HepG2 (cell line): Measurements from ENCODE around the gene DYSF. TPM values are rescaled to one million over a fixed set of nuclear protein-coding genes. Genes with fewer than 3 reads are reported as not detected.

Source experiments
- ATAC-seq: fragments of 200-7000 bp; cut with Tn5 transposase; 3 replicates; pipeline ENCODE4 v1.9.1; 2020; ENCODE audit warnings: mild to moderate bottlenecking, moderate library complexity
- BruUV-seq: library from RNA; stranded (reverse); fragments of 400-500 nt; replicated peaks from 2 replicates; lab custom pipeline; 2021; lab: Mats Ljungman, UMichigan
- CTCF ChIA-PET: fragments of 300-600 bp; formaldehyde crosslinking; extraction: SDS; loops from one replicate; lab custom pipeline; 2021; ENCODE audit warnings: low total read pairs, inconsistent platforms, low intra/inter-chr PET ratio; lab: Yijun Ruan, JAX
- POLR2A ChIA-PET: fragments of 350-600 bp; sonication (Branson Sonifier 250); formaldehyde crosslinking; loops from one replicate; lab custom pipeline; 2020; ENCODE audit warnings: antibody characterized with exemption, inconsistent platforms; lab: Yijun Ruan, JAX
- DNase-seq: peaks from one replicate; pipeline ENCODE4 v3.0.0-alpha.2; 2015; ENCODE audit warnings: low spot score
- FAIRE-seq: peaks from 3 replicates; lab custom pipeline; 2011; peaks lifted over from hg19 to GRCh38; lab: Jason Lieb, UNC
- H2AFZ ChIP-seq: one replicate; pipeline ENCODE4 v1.6.1; 2011; ENCODE audit warnings: low read length, inconsistent platforms
- H3K27ac ChIP-seq: fragments of 300-600 bp; 3 replicates; pipeline ENCODE4 v1.8.0; 2011; ENCODE audit warnings: mixed run types, mild to moderate bottlenecking, mixed read lengths, low read length, inconsistent platforms; ENCODE audit not compliant: insufficient read depth; ENCODE audit errors: extremely low read length
- H3K27me3 ChIP-seq, 2 experiments: fragments of 200-600 bp in 1 of 2; 2 replicates in 1 of 2; 3 replicates in 1 of 2; pipeline versions ENCODE4 v1.6.0 to v1.8.0; 2011; ENCODE audit warnings: low read length in 2 of 2, mild to moderate bottlenecking in 2 of 2, moderate library complexity in 2 of 2, inconsistent platforms in 1 of 2; ENCODE audit not compliant: insufficient read depth in 2 of 2, control insufficient read depth in 1 of 2
- H3K36me3 ChIP-seq, 2 experiments: fragments of 200-600 bp in 1 of 2; replicated peaks in 1 of 2; 2 replicates in 1 of 2; 3 replicates in 1 of 2; pipeline versions ENCODE4 v1.5.1 to v1.8.0; 2011; ENCODE audit warnings: low read length in 2 of 2, inconsistent platforms in 1 of 2; ENCODE audit not compliant: insufficient read depth in 2 of 2, control insufficient read depth in 1 of 2
- H3K4me1 ChIP-seq: 2 replicates; pipeline ENCODE4 v1.5.1; 2012; ENCODE audit warnings: low read length, inconsistent platforms; ENCODE audit not compliant: insufficient read depth
- H3K4me2 ChIP-seq: 2 replicates; pipeline ENCODE4 v1.6.0; 2011; ENCODE audit warnings: low read depth, low read length, inconsistent platforms
- H3K4me3 ChIP-seq, 3 experiments: fragments of 200-600 bp in 1 of 3; sonication (generic), shearing (Covaris generic) in 1 of 3; replicated peaks in 1 of 3; 2 replicates each; pipeline ENCODE4 v1.5.1; 2011 to 2016; ENCODE audit warnings: low read length in 3 of 3, inconsistent platforms in 2 of 3, low read depth in 2 of 3, mild to moderate bottlenecking in 2 of 3, control low read depth in 1 of 3, mixed read lengths in 1 of 3; ENCODE audit not compliant: insufficient read depth in 1 of 3
- H3K79me2 ChIP-seq: one replicate; pipeline ENCODE4 v1.6.1; 2011; ENCODE audit warnings: low read length, inconsistent platforms; ENCODE audit not compliant: insufficient read depth
- H3K9ac ChIP-seq: 2 replicates; pipeline ENCODE4 v1.6.0; 2011; ENCODE audit warnings: mild to moderate bottlenecking, low read depth, low read length, inconsistent platforms; ENCODE audit not compliant: insufficient read depth
- H3K9me3 ChIP-seq: 2 replicates; pipeline ENCODE4 v1.5.1; 2012; ENCODE audit warnings: mild to moderate bottlenecking, low read length
- H4K20me1 ChIP-seq: 2 replicates; pipeline ENCODE4 v1.6.0; 2011; ENCODE audit warnings: inconsistent platforms, mild to moderate bottlenecking, low read length, moderate library complexity; ENCODE audit not compliant: insufficient read depth
- GATAD1 ChIP-seq: IDR thresholded peaks from 2 replicates; pipeline ENCODE4 v1.6.1; 2016; ENCODE audit warnings: missing genetic modification reagents, missing compliant biosample characterization
- HMG20B ChIP-seq: conservative IDR thresholded peaks from 2 replicates; pipeline ENCODE4 v1.6.1; 2016; ENCODE audit warnings: missing genetic modification reagents, missing compliant biosample characterization
- MYC ChIP-seq: sonication (generic); formaldehyde crosslinking; IDR thresholded peaks from 2 replicates; pipeline ENCODE4 v1.9.0; 2021; ENCODE audit warnings: missing genetic modification reagents, borderline replicate concordance
- ZFP36 ChIP-seq: fragments of 150-350 bp; IDR thresholded peaks from 2 replicates; pipeline ENCODE4 v1.6.1; 2018; ENCODE audit warnings: borderline replicate concordance, low read length, low read depth; ENCODE audit not compliant: partially characterized antibody
- ZFYVE20 ChIP-seq: sonication (generic); formaldehyde crosslinking; IDR thresholded peaks from 2 replicates; pipeline ENCODE4 v1.8.0; 2023; ENCODE audit warnings: low read depth, mild to moderate bottlenecking, moderate library complexity, missing genetic modification reagents, borderline replicate concordance
- ZNF530 ChIP-seq: sonication (generic); formaldehyde crosslinking; IDR thresholded peaks from 2 replicates; pipeline ENCODE4 v1.5.0; 2020; ENCODE audit warnings: low read depth, mild to moderate bottlenecking, missing genetic modification reagents
- ZNF543 ChIP-seq: sonication (generic); formaldehyde crosslinking; IDR thresholded peaks from 2 replicates; pipeline ENCODE4 v1.4.0; 2020; ENCODE audit warnings: mild to moderate bottlenecking, missing genetic modification reagents
- ZNF781 ChIP-seq: sonication (generic); formaldehyde crosslinking; IDR thresholded peaks from 2 replicates; pipeline ENCODE4 v1.5.1; 2020; ENCODE audit warnings: borderline replicate concordance, mild to moderate bottlenecking, missing genetic modification reagents; ENCODE audit errors: not compliant biosample characterization
- WGBS: methylation state at CpG from one replicate; pipeline ENCODE4 v1.1.6; 2017; ENCODE audit warnings: low lambda C conversion rate; 5-methylcytosine and 5-hydroxymethylcytosine counted together
- in situ Hi-C: cut with HindIII; loops from 2 replicates; pipeline ENCODE4 v1.10.0; 2017; ENCODE audit warnings: low pct_unique_long_range_greater_than_20kb; ENCODE audit not compliant: extremely low pct_ligation_motif_present
- intact Hi-C: fragments of 100-400 bp; cut with micrococcal nuclease; formaldehyde crosslinking; loops from one replicate; pipeline ENCODE4 v1.10.0; 2022; ENCODE audit not compliant: unreplicated experiment
- polyA plus RNA-seq, 8 experiments: library from polyadenylated mRNA; depleted of rRNA in 3 of 8; stranded (reverse) in 7 of 8; unstranded in 1 of 8; fragments of >200 nt; fragmentation: Illumina TruSeq in 4 of 8; extraction: Trizol in 4 of 8; gene quantifications; 2 replicates each; pipeline versions ENCODE4 v1.2.1 to v1.2.3, GENCODE V29; 2011 to 2016; ENCODE audit warnings: low read depth in 4 of 8, missing spikeins in 1 of 8, mixed read lengths in 1 of 8; ENCODE audit not compliant: insufficient read depth in 1 of 8
- total RNA-seq, 5 experiments: library from RNA; depleted of rRNA; stranded (reverse); fragments of >200 nt; fragmentation: Illumina TruSeq; extraction: Trizol; gene quantifications; 2 replicates each; pipeline ENCODE4 v1.2.3, GENCODE V29; 2016; ENCODE audit warnings: low read depth in 1 of 5
- TF ChIP-seq, protein P1 (sequence below): sonication (generic); formaldehyde crosslinking; IDR thresholded peaks from 2 replicates; pipeline ENCODE4 v1.8.1; 2023; ENCODE audit warnings: mild to moderate bottlenecking, inconsistent platforms, moderate library complexity, missing genetic modification reagents, borderline replicate concordance
- TF ChIP-seq, protein P2 (sequence below): sonication (generic); formaldehyde crosslinking; IDR thresholded peaks from 2 replicates; pipeline ENCODE4 v1.4.0; 2020; ENCODE audit warnings: missing genetic modification reagents, borderline replicate concordance
- TF ChIP-seq, protein P3 (sequence below): sonication (generic); formaldehyde crosslinking; IDR thresholded peaks from 2 replicates; pipeline ENCODE4 v1.9.0; 2022; ENCODE audit warnings: missing genetic modification reagents, mild to moderate bottlenecking, borderline replicate concordance

The DYSF gene
- total and polyA plus RNA-seq, 2 of the 13 experiments (the other 11 are each of a cell fraction or from before 2014, with no cell fraction given), result 0.15 to 2.4 TPM

DNA sequence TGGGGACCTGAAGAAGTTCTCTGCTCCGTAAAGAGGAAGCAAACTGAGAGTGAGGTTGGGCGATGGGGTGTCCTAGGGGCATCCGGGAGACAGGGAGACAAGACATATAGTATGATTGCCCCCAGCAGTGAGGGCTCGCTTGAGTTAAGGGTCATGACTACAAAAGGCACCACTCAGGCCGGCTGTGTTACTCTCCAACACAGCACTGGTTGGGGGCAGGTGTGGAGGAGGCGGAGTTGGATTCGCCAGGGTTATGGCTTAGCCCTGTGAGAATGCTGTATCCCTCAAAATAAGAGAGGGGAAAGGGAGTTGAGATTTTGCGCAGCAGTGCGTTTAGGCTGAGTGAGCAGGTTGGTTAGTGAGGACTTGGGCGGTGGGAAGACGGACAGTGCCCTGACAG, 12.0 kb downstream of the DYSF start:
- in situ Hi-C loops (no loop called here), intact Hi-C loops (no loop called here)
- no TSS peak for BruUV-seq
- H3K9me3 ChIP-seq, result no peaks in the 10 kb centered on the region
- DNase-seq (no peak), FAIRE-seq (no peak), ATAC-seq (no peak)
- no peak overlapping the region for H2AFZ ChIP-seq
- H3K9ac ChIP-seq, result no peak overlapping the region
- ChIA-PET POLR2A (no interaction called here), CTCF (no interaction called here)
- peaks cover 16% of the 10 kb centered on the region; the same call in 1 of the 2 replicates for H3K4me1 ChIP-seq
- H4K20me1 ChIP-seq, result no peaks in the 10 kb centered on the region
- WGBS, result 69% methylated on average over 11 of the region's 11 CpGs
- no peak for TF ChIP-seq ZFYVE20
- no peak for TF ChIP-seq ZNF543 (CRISPR knock-in tag)
- TF ChIP-seq HMG20B (CRISPR knock-in tag), result no peak
- no peak for TF ChIP-seq MYC (CRISPR knock-in tag)
- TF ChIP-seq, protein P1, sequence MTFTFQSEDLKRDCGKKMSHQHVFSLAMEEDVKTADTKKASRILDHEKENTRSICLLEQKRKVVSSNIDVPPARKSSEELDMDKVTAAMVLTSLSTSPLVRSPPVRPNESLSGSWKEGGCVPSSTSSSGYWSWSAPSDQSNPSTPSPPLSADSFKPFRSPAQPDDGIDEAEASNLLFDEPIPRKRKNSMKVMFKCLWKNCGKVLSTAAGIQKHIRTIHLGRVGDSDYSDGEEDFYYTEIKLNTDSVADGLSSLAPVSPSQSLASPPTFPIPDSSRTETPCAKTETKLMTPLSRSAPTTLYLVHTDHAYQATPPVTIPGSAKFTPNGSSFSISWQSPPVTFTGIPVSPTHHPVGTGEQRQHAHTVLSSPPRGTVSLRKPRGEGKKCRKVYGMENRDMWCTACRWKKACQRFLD (CRISPR knock-in tag), result no peak
- no peak for TF ChIP-seq ZNF530 (CRISPR knock-in tag)
- TF ChIP-seq ZFP36, result no peak
- TF ChIP-seq, protein P2, sequence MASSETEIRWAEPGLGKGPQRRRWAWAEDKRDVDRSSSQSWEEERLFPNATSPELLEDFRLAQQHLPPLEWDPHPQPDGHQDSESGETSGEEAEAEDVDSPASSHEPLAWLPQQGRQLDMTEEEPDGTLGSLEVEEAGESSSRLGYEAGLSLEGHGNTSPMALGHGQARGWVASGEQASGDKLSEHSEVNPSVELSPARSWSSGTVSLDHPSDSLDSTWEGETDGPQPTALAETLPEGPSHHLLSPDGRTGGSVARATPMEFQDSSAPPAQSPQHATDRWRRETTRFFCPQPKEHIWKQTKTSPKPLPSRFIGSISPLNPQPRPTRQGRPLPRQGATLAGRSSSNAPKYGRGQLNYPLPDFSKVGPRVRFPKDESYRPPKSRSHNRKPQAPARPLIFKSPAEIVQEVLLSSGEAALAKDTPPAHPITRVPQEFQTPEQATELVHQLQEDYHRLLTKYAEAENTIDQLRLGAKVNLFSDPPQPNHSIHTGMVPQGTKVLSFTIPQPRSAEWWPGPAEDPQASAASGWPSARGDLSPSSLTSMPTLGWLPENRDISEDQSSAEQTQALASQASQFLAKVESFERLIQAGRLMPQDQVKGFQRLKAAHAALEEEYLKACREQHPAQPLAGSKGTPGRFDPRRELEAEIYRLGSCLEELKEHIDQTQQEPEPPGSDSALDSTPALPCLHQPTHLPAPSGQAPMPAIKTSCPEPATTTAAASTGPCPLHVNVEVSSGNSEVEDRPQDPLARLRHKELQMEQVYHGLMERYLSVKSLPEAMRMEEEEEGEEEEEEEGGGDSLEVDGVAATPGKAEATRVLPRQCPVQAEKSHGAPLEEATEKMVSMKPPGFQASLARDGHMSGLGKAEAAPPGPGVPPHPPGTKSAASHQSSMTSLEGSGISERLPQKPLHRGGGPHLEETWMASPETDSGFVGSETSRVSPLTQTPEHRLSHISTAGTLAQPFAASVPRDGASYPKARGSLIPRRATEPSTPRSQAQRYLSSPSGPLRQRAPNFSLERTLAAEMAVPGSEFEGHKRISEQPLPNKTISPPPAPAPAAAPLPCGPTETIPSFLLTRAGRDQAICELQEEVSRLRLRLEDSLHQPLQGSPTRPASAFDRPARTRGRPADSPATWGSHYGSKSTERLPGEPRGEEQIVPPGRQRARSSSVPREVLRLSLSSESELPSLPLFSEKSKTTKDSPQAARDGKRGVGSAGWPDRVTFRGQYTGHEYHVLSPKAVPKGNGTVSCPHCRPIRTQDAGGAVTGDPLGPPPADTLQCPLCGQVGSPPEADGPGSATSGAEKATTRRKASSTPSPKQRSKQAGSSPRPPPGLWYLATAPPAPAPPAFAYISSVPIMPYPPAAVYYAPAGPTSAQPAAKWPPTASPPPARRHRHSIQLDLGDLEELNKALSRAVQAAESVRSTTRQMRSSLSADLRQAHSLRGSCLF (CRISPR knock-in tag), result no peak
- no peak for TF ChIP-seq GATAD1 (CRISPR knock-in tag)
- TF ChIP-seq, protein P3, sequence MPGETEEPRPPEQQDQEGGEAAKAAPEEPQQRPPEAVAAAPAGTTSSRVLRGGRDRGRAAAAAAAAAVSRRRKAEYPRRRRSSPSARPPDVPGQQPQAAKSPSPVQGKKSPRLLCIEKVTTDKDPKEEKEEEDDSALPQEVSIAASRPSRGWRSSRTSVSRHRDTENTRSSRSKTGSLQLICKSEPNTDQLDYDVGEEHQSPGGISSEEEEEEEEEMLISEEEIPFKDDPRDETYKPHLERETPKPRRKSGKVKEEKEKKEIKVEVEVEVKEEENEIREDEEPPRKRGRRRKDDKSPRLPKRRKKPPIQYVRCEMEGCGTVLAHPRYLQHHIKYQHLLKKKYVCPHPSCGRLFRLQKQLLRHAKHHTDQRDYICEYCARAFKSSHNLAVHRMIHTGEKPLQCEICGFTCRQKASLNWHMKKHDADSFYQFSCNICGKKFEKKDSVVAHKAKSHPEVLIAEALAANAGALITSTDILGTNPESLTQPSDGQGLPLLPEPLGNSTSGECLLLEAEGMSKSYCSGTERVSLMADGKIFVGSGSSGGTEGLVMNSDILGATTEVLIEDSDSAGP (CRISPR knock-in tag), result no peak
- TF ChIP-seq ZNF781 (CRISPR knock-in tag), result no peak
- H3K27me3 ChIP-seq, result peaks cover 8 to 60% of the 10 kb centered on the region in 2 experiments
- H3K4me2 ChIP-seq, result no peak overlapping the region
- H3K4me3 ChIP-seq, result no peak overlapping the region
- no peak overlapping the region for H3K27ac ChIP-seq
- no peaks in the 10 kb centered on the region for H3K36me3 ChIP-seq
- no peaks in the 10 kb centered on the region for H3K79me2 ChIP-seq
